Measurements from ENCODE around the gene CBX6. TPM values are rescaled to one million over a fixed set of nuclear protein-coding genes. Genes with fewer than 3 reads are reported as not detected.

CBX6 gene
- total and polyA plus RNA-seq, 8 donors = 22.5 to 44.6 (median 27.9) TPM

DNA sequence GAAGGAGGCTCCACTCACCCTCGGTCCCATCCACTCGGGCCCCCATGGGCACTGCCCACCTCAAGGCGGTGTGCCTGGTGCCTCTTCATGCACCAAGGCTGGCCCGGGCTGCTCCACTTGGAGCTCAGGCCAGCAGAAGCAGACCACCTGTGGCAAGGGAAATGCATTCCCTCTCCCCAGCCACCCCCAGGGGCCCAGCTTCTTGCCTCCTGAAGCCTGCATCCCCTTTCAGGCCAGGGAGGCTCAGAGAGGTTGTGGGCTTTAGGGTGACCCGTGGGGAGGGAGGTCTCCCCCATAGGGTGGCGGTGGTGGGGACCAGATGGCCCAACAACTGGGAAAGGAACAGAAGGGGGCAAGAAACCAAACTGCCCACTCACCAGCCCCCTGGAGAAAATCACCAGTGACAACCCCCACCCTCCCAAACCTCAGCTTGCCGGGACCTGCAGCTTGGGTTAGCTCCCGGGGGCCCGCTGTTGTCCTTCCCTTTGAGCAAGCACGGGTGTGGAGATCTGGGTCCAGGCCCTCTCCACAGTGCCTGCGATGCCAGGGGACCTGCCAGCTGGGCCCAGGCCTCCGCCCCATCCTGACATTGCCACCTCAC lies 8.4 kb downstream of the CBX6 start:
- no peak overlapping the region for H3K27ac ChIP-seq
- WGBS, 2 donors = 81 to 84% methylated on average over 9 to 12 of the region's 12 CpGs
- peaks cover 10 to 14% (median 14%) of the 10 kb centered on the region in 3 donors for H3K4me1 ChIP-seq
- intact Hi-C loops (cut with DNase I) = loop anchor here in 2 of 3 donors (10.0 kb wide), 2 partner anchors 251 to 261 kb away; no protein-coding TSS in a partner anchor
- peak in 2 of 6 donors; percentile 58 to 69 for DNase-seq
- peak in 1 of 4 donors; percentile 6 for ATAC-seq
- no peak for FAIRE-seq
- TF ChIP-seq, protein P1, sequence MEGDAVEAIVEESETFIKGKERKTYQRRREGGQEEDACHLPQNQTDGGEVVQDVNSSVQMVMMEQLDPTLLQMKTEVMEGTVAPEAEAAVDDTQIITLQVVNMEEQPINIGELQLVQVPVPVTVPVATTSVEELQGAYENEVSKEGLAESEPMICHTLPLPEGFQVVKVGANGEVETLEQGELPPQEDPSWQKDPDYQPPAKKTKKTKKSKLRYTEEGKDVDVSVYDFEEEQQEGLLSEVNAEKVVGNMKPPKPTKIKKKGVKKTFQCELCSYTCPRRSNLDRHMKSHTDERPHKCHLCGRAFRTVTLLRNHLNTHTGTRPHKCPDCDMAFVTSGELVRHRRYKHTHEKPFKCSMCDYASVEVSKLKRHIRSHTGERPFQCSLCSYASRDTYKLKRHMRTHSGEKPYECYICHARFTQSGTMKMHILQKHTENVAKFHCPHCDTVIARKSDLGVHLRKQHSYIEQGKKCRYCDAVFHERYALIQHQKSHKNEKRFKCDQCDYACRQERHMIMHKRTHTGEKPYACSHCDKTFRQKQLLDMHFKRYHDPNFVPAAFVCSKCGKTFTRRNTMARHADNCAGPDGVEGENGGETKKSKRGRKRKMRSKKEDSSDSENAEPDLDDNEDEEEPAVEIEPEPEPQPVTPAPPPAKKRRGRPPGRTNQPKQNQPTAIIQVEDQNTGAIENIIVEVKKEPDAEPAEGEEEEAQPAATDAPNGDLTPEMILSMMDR (IDR thresholded peaks at IDR 0.05) = no peak
- no peaks in the 10 kb centered on the region for H3K9me3 ChIP-seq
- H3K36me3 ChIP-seq = peaks cover 0 to 8% (median 3%) of the 10 kb centered on the region in 3 donors
- no peaks in the 10 kb centered on the region for H3K27me3 ChIP-seq
- no peak overlapping the region for H3K4me3 ChIP-seq

DNA sequence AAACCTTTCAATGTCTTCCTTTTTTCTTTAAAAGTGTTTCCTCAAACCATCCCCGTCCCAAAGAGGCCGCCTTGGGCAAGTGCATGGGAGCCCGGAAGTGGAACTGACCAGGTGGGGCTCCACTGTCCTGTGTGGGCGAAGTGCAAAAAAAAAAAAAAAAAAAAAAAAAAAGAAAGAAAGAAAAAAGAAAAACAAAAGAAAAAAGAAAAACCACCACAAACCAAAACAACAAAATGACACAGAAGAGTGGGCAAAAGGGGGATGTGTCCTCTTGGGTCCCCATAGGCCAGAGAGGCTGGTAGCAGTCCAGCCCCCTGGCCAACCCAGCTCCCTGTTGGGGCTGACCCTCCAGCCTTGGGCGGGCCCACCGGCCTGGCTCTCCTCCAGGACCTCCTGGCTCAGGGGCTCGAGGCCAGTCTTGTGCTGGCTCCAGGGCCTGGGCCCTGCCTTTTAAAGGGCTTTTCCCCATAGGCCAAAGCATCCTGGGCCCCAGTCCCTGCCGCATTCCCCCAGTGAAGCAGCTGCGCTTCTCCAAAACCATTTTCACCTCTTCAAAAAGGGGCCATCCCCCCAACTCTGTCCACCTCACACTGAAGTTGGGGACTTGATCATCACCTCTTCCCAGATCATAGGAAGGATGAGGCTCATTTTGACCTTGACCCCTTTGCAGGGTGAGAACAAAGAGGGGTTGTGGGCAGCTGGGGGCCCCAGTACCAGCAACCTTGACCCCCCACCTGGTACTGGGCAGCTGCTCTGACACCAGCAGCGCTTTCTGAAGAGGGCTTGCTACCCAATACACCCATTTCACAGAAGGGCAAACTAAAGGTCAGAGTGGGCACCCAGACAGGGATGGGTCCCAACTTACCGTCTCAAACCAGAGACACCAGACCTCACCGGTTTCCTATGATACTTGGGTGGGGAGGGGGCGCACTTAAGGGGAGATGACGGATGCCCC lies 9.4 kb downstream of the CBX6 start:
- Histone ChIP-seq H3K4me3 (no peak overlapping the region), H3K27ac (no peak overlapping the region), H3K27me3 (no peaks in the 10 kb centered on the region), H3K4me1 (peaks cover 10 to 14% (median 14%) of the 10 kb centered on the region in 3 donors), H3K36me3 (peaks cover 0 to 8% (median 3%) of the 10 kb centered on the region in 3 donors), H3K9me3 (no peaks in the 10 kb centered on the region)
- ATAC-seq (no peak), DNase-seq (peak in 4 of 6 donors; percentile 34 to 72 (median 55)), FAIRE-seq (no peak)
- intact Hi-C loops (cut with DNase I) = loop anchor here in 2 of 3 donors (10.0 kb wide), 2 partner anchors 252 to 262 kb away; no protein-coding TSS in a partner anchor
- TF ChIP-seq, protein P1 (IDR thresholded peaks at IDR 0.05) = no peak
- WGBS, 2 donors = 75 to 77% methylated on average over 14 of the region's 14 CpGs

DNA sequence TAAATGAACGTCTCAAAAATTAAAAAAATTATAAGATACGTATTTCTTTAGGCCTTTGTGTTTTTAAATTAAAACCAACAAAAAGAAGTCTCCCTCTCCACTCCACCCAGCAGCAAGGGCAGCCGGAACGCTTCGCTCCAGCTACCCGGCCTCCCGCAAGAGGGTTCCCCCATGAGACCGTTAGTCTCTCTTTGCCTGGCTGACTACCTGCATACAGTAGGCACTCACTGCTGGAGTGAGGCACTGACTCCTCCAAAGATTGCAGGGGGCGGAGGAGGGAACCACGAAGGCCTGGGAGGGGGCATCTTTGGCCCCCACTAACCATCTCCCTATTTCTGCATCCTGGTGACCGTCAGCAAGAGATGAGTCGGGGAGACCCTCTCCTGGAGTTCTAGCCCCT lies 10.1 kb downstream of the CBX6 start:
- TF ChIP-seq, protein P1 (IDR thresholded peaks at IDR 0.05) = no peak
- no peak overlapping the region for H3K27ac ChIP-seq
- H3K9me3 ChIP-seq = no peaks in the 10 kb centered on the region
- H3K4me1 ChIP-seq = peaks cover 10 to 14% (median 14%) of the 10 kb centered on the region in 3 donors
- ATAC-seq (no peak), DNase-seq (no peak), FAIRE-seq (no peak)
- H3K36me3 ChIP-seq = peaks cover 0 to 8% (median 3%) of the 10 kb centered on the region in 3 donors
- intact Hi-C loops (cut with DNase I) = loop anchor here in 2 of 3 donors (10.0 kb wide), 2 partner anchors 253 to 263 kb away; no protein-coding TSS in a partner anchor
- WGBS, 2 donors = 73 to 78% methylated on average over 12 of the region's 12 CpGs
- H3K4me3 ChIP-seq = no peak overlapping the region
- H3K27me3 ChIP-seq = no peaks in the 10 kb centered on the region

DNA sequence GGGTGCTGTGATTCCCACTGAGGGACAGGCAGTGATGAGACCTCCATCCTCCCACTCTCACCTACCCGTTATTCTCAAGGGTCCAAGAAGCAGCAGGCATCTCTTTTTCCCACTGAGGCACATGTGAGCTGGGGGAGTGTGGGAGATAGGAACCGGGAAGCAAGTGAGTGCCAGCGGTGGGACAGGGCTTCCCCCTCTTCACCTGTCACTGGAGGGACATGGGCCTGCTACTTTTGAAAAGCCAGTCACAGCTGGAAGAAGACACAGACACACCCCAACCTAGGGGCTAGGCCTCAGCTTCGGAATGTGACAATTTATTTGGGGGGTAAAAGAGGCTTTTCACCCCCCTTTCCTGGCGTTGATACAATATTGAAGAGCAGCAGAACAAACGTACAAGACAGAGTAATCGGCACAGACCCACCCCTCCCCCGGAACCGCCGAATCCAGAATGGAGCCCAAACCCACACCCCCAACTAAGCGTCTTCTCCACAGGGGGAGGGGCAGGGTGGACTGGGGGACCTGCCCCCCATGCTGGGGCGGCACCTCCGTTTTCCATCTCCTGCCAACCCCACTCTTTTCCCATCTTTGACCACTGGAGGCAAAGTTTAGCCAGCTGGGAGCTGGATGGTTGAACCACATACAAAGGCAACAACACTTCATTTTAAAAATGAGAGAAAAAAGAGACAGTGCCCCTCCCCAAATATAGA lies 10.7 kb downstream of the CBX6 start:
- 52 to 57% methylated on average over 13 of the region's 13 CpGs for WGBS, 2 donors
- DNase-seq (peak in 1 of 6 donors; percentile 37), FAIRE-seq (no peak), ATAC-seq (no peak)
- intact Hi-C loops (cut with DNase I) = loop anchor here in 2 of 3 donors (10.0 kb wide), 2 partner anchors 253 to 263 kb away; no protein-coding TSS in a partner anchor
- no peaks in the 10 kb centered on the region for H3K9me3 ChIP-seq
- TF ChIP-seq, protein P1 (IDR thresholded peaks at IDR 0.05) = no peak
- H3K27ac ChIP-seq = no peak overlapping the region
- peaks cover 0 to 3% (median 0%) of the 10 kb centered on the region in 3 donors for H3K36me3 ChIP-seq
- no peak overlapping the region for H3K4me3 ChIP-seq
- peaks cover 10 to 14% (median 14%) of the 10 kb centered on the region in 3 donors for H3K4me1 ChIP-seq
- H3K27me3 ChIP-seq = no peaks in the 10 kb centered on the region

All from pancreas (tissue), 10 donors.